ENCODE measurements around the gene JUP. TPM values are rescaled to one million over a fixed set of nuclear protein-coding genes. Genes with fewer than 3 reads are reported as not detected.

The JUP gene
- total and polyA plus RNA-seq, 7 donors, result 22.2 to 494 (median 40.3) TPM

DNA sequence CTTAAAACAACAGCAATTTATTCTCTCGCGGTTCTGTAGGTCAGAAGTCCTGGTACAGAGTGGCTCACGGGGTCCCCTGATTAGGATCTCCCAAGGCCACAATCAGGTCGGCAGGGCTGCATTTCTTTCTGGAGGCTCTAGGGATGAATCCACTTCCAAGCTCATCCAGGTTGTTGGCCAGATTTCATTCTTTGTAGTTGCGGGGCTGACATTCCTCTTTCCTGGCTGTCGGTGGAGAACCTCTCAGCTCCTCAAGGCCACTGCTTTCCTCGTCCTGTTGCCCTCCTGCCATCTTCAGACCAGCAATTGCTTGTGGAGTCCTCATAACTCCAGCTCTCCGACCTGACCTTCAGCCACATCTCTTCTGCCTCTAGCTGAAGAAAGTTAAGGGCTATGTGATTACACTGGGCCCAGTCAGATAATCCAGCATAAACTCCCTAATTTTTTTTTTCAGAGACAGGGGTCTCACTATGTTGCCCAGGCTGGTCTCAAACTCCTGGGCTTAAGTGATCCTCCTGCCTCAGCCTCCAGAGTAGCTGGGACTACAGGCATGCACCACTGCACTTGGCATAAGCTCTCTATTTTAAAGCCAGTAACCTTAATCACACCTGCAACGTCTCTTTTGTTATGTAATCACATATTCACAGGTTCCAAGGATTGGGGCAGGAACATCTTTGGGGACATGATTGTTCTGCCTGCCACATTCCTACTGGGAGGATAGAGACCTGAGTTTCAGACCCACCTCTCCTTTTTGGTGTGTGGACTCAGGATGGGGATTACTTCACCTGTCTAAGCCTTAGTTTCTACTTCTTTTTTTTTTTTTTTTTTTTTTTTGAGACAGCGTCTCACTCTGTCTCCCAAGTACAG is 78.5 kb downstream of the JUP start:
- Histone ChIP-seq H3K36me3 (no peaks in the 10 kb centered on the region), H3K27ac (no peak overlapping the region), H3K4me3 (no peak overlapping the region), H3K4me1 (no peaks in the 10 kb centered on the region), H3K27me3 (peaks cover 0 to 7% (median 0%) of the 10 kb centered on the region in 3 donors), H3K9me3 (no peaks in the 10 kb centered on the region)
- intact Hi-C loops (cut with DNase I), result no loop called here
- TF ChIP-seq POLR2AphosphoS5 (IDR thresholded peaks at IDR 0.05), result no peak
- TF ChIP-seq EP300 (IDR thresholded peaks at IDR 0.05), result no peak
- TF ChIP-seq CTCF (IDR thresholded peaks at IDR 0.05), result no peak
- no peak for TF ChIP-seq POLR2A (IDR thresholded peaks at IDR 0.05)
- 61 to 78% methylated on average over 10 of the region's 10 CpGs for WGBS, 2 donors
- no peak for DNase-seq

GRCh38 chr17:41705271-41705991 is 81.1 kb downstream of the JUP start:
- intact Hi-C loops (cut with DNase I), result no loop called here

More at GRCh38 chr17:41705271-41705991, 81.1 kb downstream of the JUP start:
- no peak for DNase-seq
- Histone ChIP-seq H3K4me3 (no peak overlapping the region), H3K27me3 (peaks cover 0 to 3% (median 0%) of the 10 kb centered on the region in 3 donors), H3K4me1 (no peaks in the 10 kb centered on the region), H3K36me3 (no peaks in the 10 kb centered on the region), H3K27ac (no peak overlapping the region), H3K9me3 (no peaks in the 10 kb centered on the region)
- WGBS, 2 donors, result 76% methylated on average over 13 of the region's 13 CpGs
- TF ChIP-seq EP300 (IDR thresholded peaks at IDR 0.05), result no peak
- TF ChIP-seq CTCF (IDR thresholded peaks at IDR 0.05), result no peak
- TF ChIP-seq POLR2AphosphoS5 (IDR thresholded peaks at IDR 0.05), result no peak
- TF ChIP-seq POLR2A (IDR thresholded peaks at IDR 0.05), result no peak

Small RNA genes within 50 kb of the gene (small RNA-seq; reads per million reads assigned to genes)
- 0 reads per million in 3 donors for gene RN7SL399P
- 0 to 0.36 (median 0.12) reads per million in 3 donors for gene RNA5SP442

Other genes with a start within 250 kb of the JUP start
- not detected for gene KRT9, start 214.7 kb downstream of the JUP start, total RNA-seq
- gene KRT9, start 214.7 kb downstream of the JUP start, polyA plus RNA-seq, result not detected
- not detected for gene KRT14, start 199.8 kb downstream of the JUP start, total RNA-seq
- 1 to 10 TPM in 2 of 3 donors, under 1 TPM in 1; 0.15 to 3.6 (median 1.4) TPM for gene KRT14, start 199.8 kb downstream of the JUP start, polyA plus RNA-seq
- under 1 TPM in 1 of 4 donors, not detected in 3; 0.83 TPM for gene KRT16, start 173.9 kb downstream of the JUP start, total RNA-seq
- under 1 TPM in 2 of 3 donors, not detected in 1; 0.09 to 0.60 TPM for gene KRT16, start 173.9 kb downstream of the JUP start, polyA plus RNA-seq
- gene KRT17, start 162.1 kb downstream of the JUP start, total RNA-seq, result 1 to 10 TPM in 2 of 4 donors, not detected in 2; 1.2 to 5.3 TPM
- gene KRT17, start 162.1 kb downstream of the JUP start, polyA plus RNA-seq, result under 1 TPM in 1 of 3 donors, not detected in 2; 0.17 TPM
- 100 to 1,000 TPM; 246 to 572 (median 430) TPM for gene EIF1, start 97.8 kb downstream of the JUP start, total RNA-seq
- 100 to 1,000 TPM; 384 to 515 (median 507) TPM for gene EIF1, start 97.8 kb downstream of the JUP start, polyA plus RNA-seq
- not detected for gene GAST, start 74.4 kb downstream of the JUP start, total RNA-seq
- gene GAST, start 74.4 kb downstream of the JUP start, polyA plus RNA-seq, result not detected
- 1 to 10 TPM in 3 of 4 donors, under 1 TPM in 1; 0.71 to 4.3 (median 2.5) TPM for gene HAP1, start 52.1 kb downstream of the JUP start, total RNA-seq
- under 1 TPM; under 0.01 to 0.47 (median 0.23) TPM for gene HAP1, start 52.1 kb downstream of the JUP start, polyA plus RNA-seq
- gene P3H4, start 25.2 kb upstream of the JUP start, total RNA-seq, result 10 to 100 TPM in 3 of 4 donors, 1 to 10 TPM in 1; 9.9 to 12.3 (median 11.3) TPM
- 1 to 10 TPM; 3.0 to 6.4 (median 4.9) TPM for gene P3H4, start 25.2 kb upstream of the JUP start, polyA plus RNA-seq
- gene FKBP10, start 26.3 kb upstream of the JUP start, total RNA-seq, result 10 to 100 TPM; 34.2 to 71.2 (median 39.5) TPM
- gene FKBP10, start 26.3 kb upstream of the JUP start, polyA plus RNA-seq, result 10 to 100 TPM in 1 of 3 donors, 1 to 10 TPM in 2; 5.5 to 18.4 (median 9.0) TPM
- gene NT5C3B, start 49.5 kb upstream of the JUP start, total RNA-seq, result 100 to 1,000 TPM in 1 of 4 donors, 10 to 100 TPM in 3; 58.5 to 104 (median 69.2) TPM
- gene NT5C3B, start 49.5 kb upstream of the JUP start, polyA plus RNA-seq, result 10 to 100 TPM; 19.4 to 42.6 (median 33.9) TPM
- 1 to 10 TPM in 3 of 4 donors, under 1 TPM in 1; 0.95 to 3.9 (median 1.5) TPM for gene KLHL10, start 51.1 kb upstream of the JUP start, total RNA-seq
- under 1 TPM in 1 of 3 donors, not detected in 2; 0.04 TPM for gene KLHL10, start 51.1 kb upstream of the JUP start, polyA plus RNA-seq
- gene KLHL11, start 78.7 kb upstream of the JUP start, total RNA-seq, result 10 to 100 TPM; 16.1 to 21.6 (median 19.2) TPM
- 1 to 10 TPM in 1 of 3 donors, under 1 TPM in 1, not detected in 1; 0.46 to 2.0 TPM for gene KLHL11, start 78.7 kb upstream of the JUP start, polyA plus RNA-seq
- 10 to 100 TPM; 41.0 to 56.2 (median 44.7) TPM for gene ACLY, start 132.2 kb upstream of the JUP start, total RNA-seq
- gene ACLY, start 132.2 kb upstream of the JUP start, polyA plus RNA-seq, result 10 to 100 TPM; 27.0 to 55.1 (median 33.3) TPM
- 1 to 10 TPM; 1.4 to 2.2 (median 1.6) TPM for gene ODAD4, start 143.9 kb upstream of the JUP start, total RNA-seq
- gene ODAD4, start 143.9 kb upstream of the JUP start, polyA plus RNA-seq, result under 1 TPM in 1 of 3 donors, not detected in 2; 0.41 TPM
- 10 to 100 TPM; 52.0 to 71.3 (median 65.2) TPM for gene CNP, start 180.1 kb upstream of the JUP start, total RNA-seq
- gene CNP, start 180.1 kb upstream of the JUP start, polyA plus RNA-seq, result 10 to 100 TPM; 24.0 to 48.0 (median 25.2) TPM
- 10 to 100 TPM; 46.7 to 57.1 (median 49.6) TPM for gene DNAJC7, start 230.7 kb upstream of the JUP start, total RNA-seq
- 10 to 100 TPM; 90.1 to 91.6 (median 90.1) TPM for gene DNAJC7, start 230.7 kb upstream of the JUP start, polyA plus RNA-seq
- gene NKIRAS2, start 233.4 kb upstream of the JUP start, total RNA-seq, result 10 to 100 TPM; 28.5 to 35.4 (median 30.8) TPM
- 10 to 100 TPM; 32.6 to 34.8 (median 34.2) TPM for gene NKIRAS2, start 233.4 kb upstream of the JUP start, polyA plus RNA-seq